ENCODE results near the gene MRPL11.

Gene MRPL11

GRCh38 chr11:66386171-66387069 is 52.2 kb downstream of the MRPL11 start:
- peak; percentile 79 for DNase-seq
